AG04449 (cell line): ENCODE measurements around the gene CLDN3.

Source experiments
- CTCF ChIA-PET: fragments of 350-600 bp; formaldehyde crosslinking; extraction: SDS; loops from one replicate; lab custom pipeline; 2021; ENCODE audit warnings: antibody characterized with exemption; lab: Yijun Ruan, JAX
- POLR2A ChIA-PET: fragments of 400-600, 350-600 bp; formaldehyde crosslinking; extraction: SDS; loops from one replicate; lab custom pipeline; 2020; ENCODE audit warnings: antibody characterized with exemption, inconsistent platforms; lab: Yijun Ruan, JAX
- DNase-seq: peaks from one replicate; pipeline ENCODE4 v3.0.0-alpha.2; 2010; ENCODE audit warnings: low read depth, low spot score
- H3K4me3 ChIP-seq: 2 replicates; pipeline ENCODE4 v1.5.1; 2011; ENCODE audit warnings: low read depth, mild to moderate bottlenecking, control low read depth, low read length
- TF ChIP-seq, protein P1 (sequence below): IDR thresholded peaks from one replicate; pipeline ENCODE4 v1.5.1; 2011; ENCODE audit warnings: mild to moderate bottlenecking, moderate library complexity, low read length, control low read depth, inconsistent platforms; ENCODE audit not compliant: insufficient read depth; ENCODE audit errors: missing control alignments

CLDN3 gene

DNA sequence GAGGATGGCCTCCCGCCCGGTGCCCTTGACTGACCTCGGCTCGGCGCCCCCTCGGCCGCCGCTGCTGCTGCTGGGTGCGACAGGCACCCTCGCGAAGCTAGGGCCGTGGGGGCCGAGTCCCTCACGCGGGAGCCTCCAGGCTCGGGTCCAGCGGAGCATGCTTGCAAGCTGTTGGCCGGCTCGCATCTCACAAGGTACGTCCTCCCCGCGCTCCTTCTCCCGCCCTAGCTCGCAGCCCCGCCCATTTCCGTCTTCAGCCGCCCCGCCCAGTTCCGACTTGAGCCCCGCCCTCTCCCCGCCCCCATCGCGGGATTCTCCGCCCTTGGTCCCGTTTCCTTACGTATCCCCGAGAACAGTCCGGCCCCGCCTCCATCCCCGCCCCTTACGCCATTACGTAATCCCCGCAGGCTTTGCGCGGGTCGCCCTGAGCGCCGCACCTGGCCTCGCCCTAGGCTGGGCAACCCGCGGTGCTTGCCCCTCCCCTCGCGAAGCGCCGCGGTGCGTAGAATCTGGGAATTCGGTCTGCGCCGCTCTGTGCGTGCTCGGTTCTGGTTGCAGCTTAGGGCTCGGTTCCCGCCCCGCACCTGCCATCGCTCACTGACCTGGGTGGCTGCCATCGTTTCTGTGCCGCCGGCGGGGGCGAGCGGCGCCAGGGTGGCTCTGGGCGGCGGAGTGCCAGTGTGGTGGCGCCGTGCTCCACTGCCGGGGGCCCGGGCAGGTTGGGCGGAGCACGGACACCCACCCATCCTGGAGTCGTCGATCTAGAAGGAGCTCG lies 31.3 kb downstream of the CLDN3 start, which contains the start of gene ABHD11:
TSS of gene ABHD11 (minus strand) at position 191 of the 775 bp plus-strand sequence. CDS start at position 159, 32 bp downstream.
- H3K4me3 ChIP-seq, result peak within 1 kb of the TSS; percentile 93
- POLR2A ChIA-PET, result interaction anchor here (0.5 to 1.4 kb wide), 5 partner anchors 9 to 179 kb away, joined by 3 to 4 read pairs (median 4); no protein-coding TSS in a partner anchor
- TF ChIP-seq, protein P1, sequence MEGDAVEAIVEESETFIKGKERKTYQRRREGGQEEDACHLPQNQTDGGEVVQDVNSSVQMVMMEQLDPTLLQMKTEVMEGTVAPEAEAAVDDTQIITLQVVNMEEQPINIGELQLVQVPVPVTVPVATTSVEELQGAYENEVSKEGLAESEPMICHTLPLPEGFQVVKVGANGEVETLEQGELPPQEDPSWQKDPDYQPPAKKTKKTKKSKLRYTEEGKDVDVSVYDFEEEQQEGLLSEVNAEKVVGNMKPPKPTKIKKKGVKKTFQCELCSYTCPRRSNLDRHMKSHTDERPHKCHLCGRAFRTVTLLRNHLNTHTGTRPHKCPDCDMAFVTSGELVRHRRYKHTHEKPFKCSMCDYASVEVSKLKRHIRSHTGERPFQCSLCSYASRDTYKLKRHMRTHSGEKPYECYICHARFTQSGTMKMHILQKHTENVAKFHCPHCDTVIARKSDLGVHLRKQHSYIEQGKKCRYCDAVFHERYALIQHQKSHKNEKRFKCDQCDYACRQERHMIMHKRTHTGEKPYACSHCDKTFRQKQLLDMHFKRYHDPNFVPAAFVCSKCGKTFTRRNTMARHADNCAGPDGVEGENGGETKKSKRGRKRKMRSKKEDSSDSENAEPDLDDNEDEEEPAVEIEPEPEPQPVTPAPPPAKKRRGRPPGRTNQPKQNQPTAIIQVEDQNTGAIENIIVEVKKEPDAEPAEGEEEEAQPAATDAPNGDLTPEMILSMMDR, result no peak
- CTCF ChIA-PET, result interaction anchor here (0.6 to 16.0 kb wide), 9 partner anchors 10 to 133 kb away, joined by 3 to 231 read pairs (median 5); no protein-coding TSS in a partner anchor
- DNase-seq, result peak; percentile 61

GRCh38 chr7:73738220-73738611 lies 31.9 kb downstream of the CLDN3 start:
- peak overlapping the region; percentile 93 for H3K4me3 ChIP-seq
- DNase-seq, result no peak
- TF ChIP-seq, protein P1, result no peak
- ChIA-PET CTCF (interaction anchor here (0.8 to 16.0 kb wide), 7 partner anchors 9 to 133 kb away, joined by 3 to 231 read pairs (median 9); no protein-coding TSS in a partner anchor), POLR2A (interaction anchor here (1.0 to 1.4 kb wide), 3 partner anchors 39 to 111 kb away, joined by 3 to 4 read pairs (median 4); no protein-coding TSS in a partner anchor)

DNA sequence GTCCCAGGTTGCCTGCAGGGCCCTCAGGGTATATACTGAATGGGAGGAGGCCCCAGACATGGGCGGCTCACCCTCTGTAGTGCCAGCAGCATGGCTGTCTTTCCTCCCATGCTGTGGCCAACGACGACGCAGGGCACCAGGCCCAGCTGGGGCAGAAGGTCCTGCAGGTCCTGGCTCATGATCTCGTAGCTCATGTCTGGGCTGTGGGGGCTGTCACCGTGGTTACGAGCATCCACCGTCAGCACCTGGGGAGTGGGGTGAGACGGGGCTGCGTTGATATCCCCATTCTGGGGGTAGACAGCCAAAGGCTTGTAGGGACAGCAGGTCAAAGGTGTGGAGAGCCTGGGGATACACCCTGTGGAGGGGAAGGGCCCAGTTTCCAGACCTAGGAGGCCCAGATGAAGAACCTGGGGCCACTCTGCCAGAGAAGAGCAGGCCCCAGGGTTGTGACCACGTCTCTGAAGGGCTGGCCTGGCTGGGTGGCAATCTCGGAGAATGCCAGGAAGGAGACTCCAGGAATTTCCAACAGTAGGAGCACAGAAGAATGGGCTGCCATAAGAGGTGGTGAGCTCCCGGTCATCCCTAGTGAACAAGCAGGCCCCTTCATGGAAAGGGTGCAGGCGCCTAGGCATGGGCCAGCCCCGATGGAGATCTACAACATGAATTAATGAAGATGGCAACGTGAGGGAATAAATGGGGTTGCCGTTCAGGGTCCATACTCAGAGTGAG lies 32.4 kb downstream of the CLDN3 start:
- POLR2A ChIA-PET, result interaction anchor here (0.6 to 1.4 kb wide), 3 partner anchors 39 to 113 kb away, joined by 3 to 4 read pairs (median 4); no protein-coding TSS in a partner anchor
- TF ChIP-seq, protein P1, result no peak
- no peak for DNase-seq
- H3K4me3 ChIP-seq, result peak overlapping the region; percentile 93
- CTCF ChIA-PET, result interaction anchor here (0.7 to 16.0 kb wide), 10 partner anchors 8 to 132 kb away, joined by 3 to 231 read pairs (median 4); no protein-coding TSS in a partner anchor

GRCh38 chr7:73736885-73737284 lies 33.2 kb downstream of the CLDN3 start:
- POLR2A ChIA-PET, result no interaction called here
- CTCF ChIA-PET, result interaction anchor here (0.7 to 16.0 kb wide), 8 partner anchors 8 to 131 kb away, joined by 3 to 231 read pairs (median 6); no protein-coding TSS in a partner anchor
- DNase-seq, result no peak
- TF ChIP-seq, protein P1, result no peak
- H3K4me3 ChIP-seq, result no peak overlapping the region

DNA sequence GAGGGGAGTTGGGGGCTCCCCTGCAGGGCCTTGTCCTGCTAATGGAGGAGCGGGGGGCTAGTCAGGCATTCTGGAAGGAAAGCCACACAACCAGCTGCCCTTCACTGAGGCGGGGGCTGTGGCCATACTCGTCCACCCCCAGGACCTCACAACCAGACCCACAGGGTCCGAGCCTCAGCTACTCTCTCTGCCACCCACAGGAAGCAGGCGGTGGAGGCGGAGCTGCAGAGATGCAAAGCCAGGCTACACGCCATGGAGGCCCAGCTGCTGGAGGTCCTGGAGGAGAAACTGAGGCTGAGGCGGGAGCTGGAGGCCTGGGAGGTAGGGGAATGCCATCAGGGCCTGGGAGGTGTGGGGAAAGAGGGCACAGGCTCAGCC lies 34.6 kb downstream of the CLDN3 start:
- TF ChIP-seq, protein P1, result no peak
- POLR2A ChIA-PET, result no interaction called here
- H3K4me3 ChIP-seq, result no peak overlapping the region
- DNase-seq, result no peak
- CTCF ChIA-PET, result interaction anchor here (0.8 to 16.0 kb wide), 16 partner anchors 9 to 405 kb away, joined by 3 to 231 read pairs (median 4); no protein-coding TSS in a partner anchor
